SU-DHL-6 (cell line): Measurements from ENCODE around the gene SEC61A2.

ENCODE experiments used
- H2AFZ ChIP-seq: fragments of 200-600 bp; sonication (generic); 2 replicates; pipeline ENCODE4 v1.6.1; 2014; ENCODE audit warnings: low read depth, mild to moderate bottlenecking, moderate library complexity, mixed read lengths, antibody characterized with exemption, low read length; ENCODE audit not compliant: severe bottlenecking
- H3F3A ChIP-seq: fragments of 200-600 bp; shearing (Covaris generic); 2 replicates; pipeline ENCODE4 v1.6.0; 2016; ENCODE audit warnings: antibody characterized with exemption, mild to moderate bottlenecking; ENCODE audit not compliant: insufficient read depth
- H3K27ac ChIP-seq: fragments of 200-600 bp; sonication (generic); 2 replicates; pipeline ENCODE4 v1.5.1; 2016; ENCODE audit warnings: low read depth, mild to moderate bottlenecking, low read length, moderate library complexity, mixed read lengths
- H3K27me3 ChIP-seq: fragments of 200-600 bp; sonication (generic), shearing (Covaris generic); 2 replicates; pipeline ENCODE4 v1.6.0; 2014; ENCODE audit warnings: mild to moderate bottlenecking, low read length
- H3K36me3 ChIP-seq: fragments of 200-600 bp; sonication (generic); 2 replicates; pipeline ENCODE4 v1.6.1; 2014; ENCODE audit warnings: mild to moderate bottlenecking, low read length, mixed read lengths
- H3K4me2 ChIP-seq: fragments of 300-600, 200-600 bp; shearing (Covaris generic), sonication (generic); 2 replicates; pipeline ENCODE4 v1.6.0; 2014; ENCODE audit warnings: low read length, low read depth, mild to moderate bottlenecking; ENCODE audit not compliant: poor library complexity, severe bottlenecking
- H3K4me3 ChIP-seq: fragments of 200-600 bp; sonication (generic); 2 replicates; pipeline ENCODE4 v1.5.1; 2014; ENCODE audit warnings: antibody characterized with exemption, low read length, mild to moderate bottlenecking, mixed read lengths; ENCODE audit not compliant: insufficient read depth, poor library complexity, severe bottlenecking
- H3K79me2 ChIP-seq: fragments of 200-600 bp; sonication (generic); 2 replicates; pipeline ENCODE4 v1.6.1; 2014; ENCODE audit warnings: mild to moderate bottlenecking, low read length, moderate library complexity; ENCODE audit not compliant: insufficient read depth
- H3K9ac ChIP-seq: fragments of 200-600 bp; sonication (generic); 2 replicates; pipeline ENCODE4 v1.7.0; 2014; ENCODE audit warnings: mild to moderate bottlenecking, low read length
- H3K9me2 ChIP-seq: fragments of 200-600 bp; sonication (generic); replicated peaks from 2 replicates; pipeline ENCODE4 v1.6.1; 2014; ENCODE audit warnings: low read length; ENCODE audit not compliant: insufficient read depth
- H3K9me3 ChIP-seq: fragments of 200-600 bp; sonication (generic); 2 replicates; pipeline ENCODE4 v1.6.1; 2014; ENCODE audit warnings: low read length, mixed read lengths; ENCODE audit not compliant: insufficient read depth
- H4K20me1 ChIP-seq: fragments of 200-600 bp; sonication (generic); 2 replicates; pipeline ENCODE4 v1.6.1; 2014; ENCODE audit warnings: low read depth, mild to moderate bottlenecking, antibody characterized with exemption, low read length, moderate library complexity, mixed read lengths
- EZH2phosphoT487 ChIP-seq: fragments of 200-600 bp; sonication (generic), shearing (Covaris generic); conservative IDR thresholded peaks from 2 replicates; pipeline ENCODE4 v1.6.1; 2018; ENCODE audit warnings: mild to moderate bottlenecking, antibody characterized with exemption, low read length, moderate library complexity, mixed read lengths
- TF ChIP-seq, protein P1 (sequence below): fragments of 200-600 bp; sonication (generic); IDR thresholded peaks from one replicate; pipeline ENCODE4 v1.5.1; 2017; ENCODE audit warnings: antibody characterized with exemption, mild to moderate bottlenecking, low read length, moderate library complexity; ENCODE audit not compliant: insufficient read depth, poor library complexity, severe bottlenecking

SEC61A2 gene

DNA sequence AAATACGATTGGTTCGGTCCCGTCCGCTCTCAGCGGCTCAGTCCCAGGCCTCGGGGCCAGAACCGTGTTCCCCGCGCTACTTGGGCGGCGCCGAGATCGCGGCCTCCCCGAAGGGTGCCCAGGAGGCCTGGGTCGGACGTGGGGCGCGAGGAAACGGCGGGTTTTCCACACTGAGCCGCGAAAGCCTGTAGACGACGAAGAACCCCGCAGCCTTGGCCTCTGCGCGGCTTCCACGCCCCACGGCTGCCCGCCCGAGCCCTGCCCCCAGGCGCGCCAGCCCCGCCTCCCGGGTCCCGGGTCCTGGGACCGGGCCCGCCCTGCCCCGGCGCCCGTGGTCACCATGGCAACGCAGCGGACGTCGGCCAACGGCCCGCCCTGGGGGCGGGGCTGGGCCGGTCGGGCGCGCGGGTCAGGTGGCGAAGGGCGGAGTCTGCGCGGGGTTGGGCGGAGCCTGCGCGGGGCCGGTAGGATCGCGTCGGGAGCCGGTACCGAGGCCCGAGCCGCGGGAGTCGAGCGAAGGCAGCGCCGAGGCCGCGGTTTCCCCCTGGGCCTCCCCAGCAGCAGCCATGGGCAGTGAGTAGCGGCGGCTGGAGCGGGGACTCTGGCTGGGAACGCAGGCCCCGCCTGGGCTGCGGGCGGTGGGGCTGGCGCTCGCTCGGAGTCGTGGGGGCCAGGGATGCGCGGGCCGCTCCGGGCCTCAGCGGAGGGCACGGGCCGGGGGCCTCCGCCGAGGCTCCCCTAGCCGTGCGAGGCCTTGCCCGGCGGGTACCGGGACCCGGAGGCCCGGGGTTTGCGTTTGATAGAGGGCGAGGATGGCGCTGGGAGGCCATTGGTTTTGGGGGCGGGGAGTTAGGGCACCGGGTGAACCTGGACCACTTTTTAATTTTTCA, at the start of gene SEC61A2:
TSS of gene SEC61A2 (plus strand) at position 456 of the 890 bp plus-strand sequence. CDS start at position 567, 111 bp downstream.
- Histone ChIP-seq H3K9ac (peak within 1 kb of the TSS; percentile 76), H3K9me3 (no peaks in the 10 kb centered on the region), H2AFZ (peak within 1 kb of the TSS; percentile 86), H3K36me3 (0 out of 2 replicates have a peak, but pooled peaks cover 2% of the 10 kb centered on the region), H3K9me2 (no peaks in the 10 kb centered on the region), H3K27ac (peak within 1 kb of the TSS; percentile 59), H3K79me2 (no peaks in the 10 kb centered on the region; the same call in 1 of the 2 replicates), H4K20me1 (no peaks in the 10 kb centered on the region), H3F3A (peaks cover 21% of the 10 kb centered on the region; the same call in 1 of the 2 replicates), H3K27me3 (no peaks in the 10 kb centered on the region), H3K4me2 (peak within 1 kb of the TSS; percentile 68), H3K4me3 (peak within 1 kb of the TSS; percentile 75)
- no peak for TF ChIP-seq EZH2phosphoT487
- TF ChIP-seq, protein P1, sequence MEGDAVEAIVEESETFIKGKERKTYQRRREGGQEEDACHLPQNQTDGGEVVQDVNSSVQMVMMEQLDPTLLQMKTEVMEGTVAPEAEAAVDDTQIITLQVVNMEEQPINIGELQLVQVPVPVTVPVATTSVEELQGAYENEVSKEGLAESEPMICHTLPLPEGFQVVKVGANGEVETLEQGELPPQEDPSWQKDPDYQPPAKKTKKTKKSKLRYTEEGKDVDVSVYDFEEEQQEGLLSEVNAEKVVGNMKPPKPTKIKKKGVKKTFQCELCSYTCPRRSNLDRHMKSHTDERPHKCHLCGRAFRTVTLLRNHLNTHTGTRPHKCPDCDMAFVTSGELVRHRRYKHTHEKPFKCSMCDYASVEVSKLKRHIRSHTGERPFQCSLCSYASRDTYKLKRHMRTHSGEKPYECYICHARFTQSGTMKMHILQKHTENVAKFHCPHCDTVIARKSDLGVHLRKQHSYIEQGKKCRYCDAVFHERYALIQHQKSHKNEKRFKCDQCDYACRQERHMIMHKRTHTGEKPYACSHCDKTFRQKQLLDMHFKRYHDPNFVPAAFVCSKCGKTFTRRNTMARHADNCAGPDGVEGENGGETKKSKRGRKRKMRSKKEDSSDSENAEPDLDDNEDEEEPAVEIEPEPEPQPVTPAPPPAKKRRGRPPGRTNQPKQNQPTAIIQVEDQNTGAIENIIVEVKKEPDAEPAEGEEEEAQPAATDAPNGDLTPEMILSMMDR: no peak

DNA sequence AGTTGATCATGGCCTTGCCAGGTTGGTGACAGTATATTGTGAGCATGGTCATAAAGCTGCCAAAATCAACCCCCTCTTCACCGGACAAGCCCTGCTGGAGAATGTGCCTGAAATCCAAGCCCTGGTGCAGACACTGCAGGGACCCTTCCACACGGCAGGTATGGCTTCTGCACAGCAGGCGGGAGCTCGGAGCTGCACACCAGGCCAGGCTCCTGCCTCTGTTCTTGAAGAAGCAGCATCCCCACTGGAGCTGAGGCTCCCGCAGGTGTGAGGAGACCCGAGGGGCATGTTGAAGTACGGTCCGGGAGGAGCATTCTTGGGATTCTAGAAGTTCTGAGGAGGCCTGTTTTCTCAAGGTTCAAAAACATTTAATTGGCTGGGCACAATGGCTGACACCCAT, 48.0 kb upstream of the SEC61A2 start:
- no peak for TF ChIP-seq EZH2phosphoT487
- TF ChIP-seq, protein P1: no peak
- Histone ChIP-seq H3K27me3 (no peaks in the 10 kb centered on the region), H3K9me2 (no peaks in the 10 kb centered on the region), H2AFZ (no peak overlapping the region), H3K27ac (no peak overlapping the region), H3K9ac (no peak overlapping the region), H3K4me3 (no peak overlapping the region), H3K79me2 (no peaks in the 10 kb centered on the region), H3K4me2 (no peak overlapping the region), H3K9me3 (no peaks in the 10 kb centered on the region), H3K36me3 (peaks cover 3% of the 10 kb centered on the region; the same call in 1 of the 2 replicates), H4K20me1 (no peaks in the 10 kb centered on the region), H3F3A (peaks cover 30% of the 10 kb centered on the region)

- Histone ChIP-seq H3K9me3 (no peaks in the 10 kb centered on the region), H3K79me2 (no peaks in the 10 kb centered on the region), H3K27ac (no peak overlapping the region), H3K27me3 (no peaks in the 10 kb centered on the region), H2AFZ (no peak overlapping the region), H3K4me3 (no peak overlapping the region), H3K36me3 (peaks cover 3% of the 10 kb centered on the region; the same call in 1 of the 2 replicates), H3K9ac (no peak overlapping the region), H3F3A (peaks cover 26% of the 10 kb centered on the region), H3K9me2 (no peaks in the 10 kb centered on the region), H3K4me2 (no peak overlapping the region), H4K20me1 (no peaks in the 10 kb centered on the region)
- TF ChIP-seq, protein P1: no peak
- TF ChIP-seq EZH2phosphoT487: no peak
Observed at GRCh38 chr10:12081879-12082557, 47.5 kb upstream of the SEC61A2 start.
